HG03571 (cell line): Measurements from ENCODE around the gene PXDN.

Experiments used
- ATAC-seq: cut with Tn5 transposase; IDR thresholded peaks from one replicate; pipeline ENCODE4 v1.9.1; 2021; ENCODE audit not compliant: unreplicated experiment

Gene PXDN

DNA sequence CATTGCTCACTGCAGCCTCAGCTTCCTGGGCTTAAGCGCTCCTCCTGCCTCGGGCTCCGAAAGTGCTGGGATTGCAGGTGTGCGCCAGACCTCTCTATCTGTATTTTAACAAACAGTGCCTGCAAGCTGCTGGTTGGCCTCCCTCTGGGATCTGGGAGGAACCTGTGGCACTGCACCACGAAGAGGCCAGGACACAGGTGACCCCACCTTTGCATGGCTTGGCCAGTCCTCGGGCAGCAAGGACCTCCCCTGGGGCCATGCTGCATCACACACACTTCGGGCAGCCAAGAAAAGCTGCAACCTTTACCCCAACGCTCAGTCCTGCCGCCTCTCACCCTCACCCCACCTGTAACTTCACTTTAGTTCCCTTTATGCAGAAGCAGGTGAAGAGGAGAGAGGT, 70.0 kb downstream of the PXDN start:
- ATAC-seq = no peak

GRCh38 chr2:1673160-1673944, 71.0 kb downstream of the PXDN start:
- no peak for ATAC-seq

- ATAC-seq = no peak
Observed at GRCh38 chr2:1672738-1673137, 71.6 kb downstream of the PXDN start.

- no peak for ATAC-seq
Observed at GRCh38 chr2:1671916-1672315, 72.4 kb downstream of the PXDN start.

- ATAC-seq = no peak
Observed at GRCh38 chr2:1670636-1671035, 73.7 kb downstream of the PXDN start.

- ATAC-seq = no peak
Observed at GRCh38 chr2:1665761-1666505, 78.4 kb downstream of the PXDN start.

GRCh38 chr2:1664698-1665097, 79.6 kb downstream of the PXDN start:
- ATAC-seq = no peak

- no peak for ATAC-seq
Observed at GRCh38 chr2:1664076-1664605, 80.2 kb downstream of the PXDN start.

GRCh38 chr2:1663621-1664020, 80.7 kb downstream of the PXDN start:
- ATAC-seq = no peak

DNA sequence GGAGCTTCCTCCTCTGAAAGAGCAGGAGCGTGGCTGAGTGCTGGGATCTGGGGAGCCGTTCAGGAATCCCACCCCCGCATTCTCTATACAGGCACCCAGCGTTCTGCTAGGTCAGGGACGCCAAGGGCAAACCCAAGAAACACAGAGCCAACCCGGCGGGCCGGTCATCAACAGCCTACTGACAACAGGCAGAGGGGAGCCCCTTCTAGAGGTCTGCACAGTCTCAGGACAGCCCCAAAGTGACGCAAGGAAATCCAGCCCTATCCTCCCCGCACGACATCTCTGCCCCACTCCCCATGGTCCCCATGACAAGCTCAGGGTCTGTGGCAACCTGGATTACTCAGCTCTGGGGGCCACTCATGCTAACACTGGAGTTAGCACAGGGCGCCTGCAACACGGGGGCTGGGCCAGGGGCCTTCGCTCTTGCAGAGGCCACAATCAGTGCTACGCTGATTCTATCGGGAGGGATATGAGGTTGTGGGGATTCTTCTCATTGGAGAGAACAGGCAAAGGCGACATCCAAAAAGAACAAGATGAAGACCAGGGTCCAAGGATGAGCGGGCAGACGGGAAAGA, 81.6 kb downstream of the PXDN start:
- no peak for ATAC-seq

- ATAC-seq = no peak
Observed at GRCh38 chr2:1661891-1662605, 82.3 kb downstream of the PXDN start.

DNA sequence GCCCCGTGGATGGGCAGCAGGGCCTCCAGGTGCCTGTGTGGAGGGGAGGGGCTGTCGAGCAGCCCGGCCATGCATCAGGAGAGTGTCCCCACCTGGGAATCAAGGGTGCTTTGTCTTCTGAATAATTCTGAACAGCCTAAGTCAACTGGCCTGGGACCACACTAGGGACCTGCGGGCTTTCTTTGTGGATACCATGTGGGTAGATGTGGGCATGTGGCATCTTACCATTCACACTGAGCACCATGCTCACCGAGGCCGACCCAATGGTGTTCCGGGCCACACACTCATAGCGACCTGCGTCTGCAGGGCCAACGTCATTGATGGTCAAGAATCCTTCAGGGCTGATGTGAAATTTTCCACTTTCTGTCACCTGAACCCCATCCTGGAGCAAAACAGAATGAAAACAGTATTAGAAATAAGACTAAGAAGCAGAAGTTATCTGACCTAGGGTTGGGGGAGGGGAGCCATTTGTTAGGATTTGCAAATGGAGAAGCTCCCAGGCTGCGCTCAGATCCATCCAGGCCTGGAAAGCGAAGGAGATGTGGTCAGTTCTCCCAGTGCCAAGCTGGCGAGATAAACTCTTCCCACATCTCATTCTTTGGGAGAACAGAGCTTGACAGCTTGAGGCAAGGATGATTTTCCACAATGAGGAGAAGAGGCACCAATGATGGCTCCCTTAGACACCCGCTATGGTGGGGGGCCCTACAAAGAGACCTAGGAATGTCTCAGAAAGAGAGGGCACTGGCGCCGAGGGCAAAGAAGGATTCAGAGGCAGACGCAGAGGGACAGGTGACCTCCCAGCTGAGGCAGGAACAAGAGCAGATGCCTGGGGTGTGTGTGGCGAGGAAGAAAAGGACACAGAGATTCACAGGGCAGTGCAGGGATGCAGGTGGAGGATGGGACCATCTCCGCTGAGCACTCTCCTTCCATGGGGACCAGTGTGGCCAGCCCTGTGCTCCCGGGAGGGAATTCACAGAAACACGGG, 83.4 kb downstream of the PXDN start:
- no peak for ATAC-seq

GRCh38 chr2:1659951-1660565, 84.3 kb downstream of the PXDN start:
- ATAC-seq = no peak

- ATAC-seq = no peak
Observed at GRCh38 chr2:1658394-1659151, 85.7 kb downstream of the PXDN start.

DNA sequence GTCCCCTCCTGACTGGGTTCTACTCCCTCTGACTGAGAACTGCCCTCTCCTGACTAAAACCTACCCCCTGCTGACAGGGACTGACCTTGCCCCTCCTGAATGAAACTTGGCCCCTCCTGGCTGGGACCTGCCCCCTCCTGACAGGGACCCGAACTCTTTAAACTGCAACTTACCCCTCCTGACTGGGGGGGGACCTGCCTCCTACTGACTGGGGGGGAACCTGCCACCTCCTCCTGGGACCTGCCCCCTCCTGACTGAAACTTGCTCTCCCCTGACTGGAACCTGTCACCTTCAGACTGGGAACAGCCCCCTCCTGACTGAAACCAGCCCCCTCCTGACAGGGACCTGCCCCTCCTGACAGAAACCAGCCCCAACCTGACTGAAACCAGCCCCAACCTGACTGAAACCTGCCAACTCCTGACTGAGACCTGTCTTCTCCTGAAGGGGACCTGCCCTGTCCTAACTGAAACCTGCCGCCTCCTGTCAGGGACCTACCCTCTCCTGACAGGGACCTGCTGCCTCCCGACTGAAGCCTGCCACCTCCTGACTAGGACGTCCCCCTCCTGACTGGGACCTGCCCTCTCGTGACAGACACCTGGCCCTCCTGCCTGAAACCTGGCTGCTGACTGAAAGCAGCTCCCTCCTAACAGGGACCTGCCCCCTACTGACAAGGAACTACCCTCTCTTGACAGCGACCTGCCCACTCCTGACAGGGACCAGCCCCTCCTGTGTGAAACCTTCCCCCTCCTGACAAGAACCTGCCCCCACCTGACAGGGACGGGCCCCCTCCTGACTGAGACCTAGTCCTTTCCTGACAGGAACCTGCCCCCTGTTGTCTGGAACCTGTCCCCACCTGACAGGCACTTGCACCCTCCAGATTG, 87.1 kb downstream of the PXDN start:
- ATAC-seq = no peak

DNA sequence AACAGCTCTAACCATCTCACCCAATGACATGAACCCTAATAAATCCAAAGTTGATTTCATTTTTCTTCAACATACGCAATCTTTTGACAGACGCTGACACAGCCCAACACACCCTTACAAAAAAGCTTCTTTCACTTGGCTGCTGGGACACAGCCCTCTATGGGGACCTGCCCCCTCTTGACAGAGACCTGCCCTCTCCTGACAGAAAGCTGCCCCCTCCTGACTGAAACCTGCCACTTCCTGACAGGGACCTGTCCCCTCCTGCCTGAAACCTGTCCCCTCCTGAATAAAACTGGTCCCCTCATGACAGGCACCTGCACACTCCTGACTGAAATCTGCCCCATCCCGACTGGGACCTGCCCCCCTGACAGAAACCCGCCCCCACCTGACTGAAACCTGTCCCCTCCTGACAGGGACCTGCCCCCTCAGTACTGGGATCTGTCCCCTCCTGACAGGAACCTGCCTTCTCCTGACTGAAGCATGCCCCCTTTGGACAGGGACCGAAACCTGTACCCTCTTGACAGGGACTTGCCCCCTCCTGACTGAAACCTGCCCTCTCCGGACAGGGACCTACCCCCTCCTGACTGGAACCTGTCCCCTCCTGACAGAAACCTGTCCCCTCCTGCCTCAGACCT, 87.9 kb downstream of the PXDN start:
- no peak for ATAC-seq

DNA sequence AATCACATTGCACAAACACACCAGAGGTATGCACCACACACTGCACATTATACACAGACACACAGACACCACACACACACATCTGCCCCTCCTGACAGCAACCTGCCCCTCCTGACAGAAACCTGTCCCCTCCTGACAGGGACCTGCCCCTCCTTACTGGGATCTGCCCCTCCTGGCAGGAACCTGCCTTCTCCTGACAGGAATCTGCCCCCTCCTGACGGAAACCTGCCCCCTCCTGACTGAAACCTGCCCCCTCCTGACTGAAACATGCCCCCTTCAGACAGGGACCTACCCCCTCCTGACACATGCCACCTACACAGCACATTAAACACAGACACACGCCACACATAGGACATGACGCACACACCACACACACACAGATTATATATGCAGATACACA, 88.9 kb downstream of the PXDN start:
- ATAC-seq = no peak
